OCI-LY1 (cell line): ENCODE measurements around the gene ZC2HC1C.

Experiments
- CTCF ChIP-seq: fragments of 200-600 bp; sonication (generic), shearing (Covaris generic); IDR thresholded peaks from 2 replicates; pipeline ENCODE4 v1.5.1; 2017; ENCODE audit warnings: mild to moderate bottlenecking, antibody characterized with exemption, low read length, moderate library complexity, mixed read lengths
- EZH2 ChIP-seq: fragments of 200-600 bp; sonication (generic), shearing (Covaris generic); IDR thresholded peaks from 2 replicates; pipeline ENCODE4 v1.8.0; 2017; ENCODE audit warnings: borderline replicate concordance, mixed run types, mild to moderate bottlenecking, antibody characterized with exemption, low read length, moderate library complexity, mixed read lengths

GRCh38 chr14:75042035-75042434 is 27.4 kb upstream of the ZC2HC1C start:
- TF ChIP-seq CTCF = no peak
- TF ChIP-seq EZH2 = no peak
